RKO (cell line): Measurements from ENCODE around the gene TCTN2.

ENCODE experiments used
- DNase-seq: peaks from one replicate; pipeline ENCODE4 v3.0.0-alpha.2; 2016; ENCODE audit warnings: low spot score

The TCTN2 gene

DNA sequence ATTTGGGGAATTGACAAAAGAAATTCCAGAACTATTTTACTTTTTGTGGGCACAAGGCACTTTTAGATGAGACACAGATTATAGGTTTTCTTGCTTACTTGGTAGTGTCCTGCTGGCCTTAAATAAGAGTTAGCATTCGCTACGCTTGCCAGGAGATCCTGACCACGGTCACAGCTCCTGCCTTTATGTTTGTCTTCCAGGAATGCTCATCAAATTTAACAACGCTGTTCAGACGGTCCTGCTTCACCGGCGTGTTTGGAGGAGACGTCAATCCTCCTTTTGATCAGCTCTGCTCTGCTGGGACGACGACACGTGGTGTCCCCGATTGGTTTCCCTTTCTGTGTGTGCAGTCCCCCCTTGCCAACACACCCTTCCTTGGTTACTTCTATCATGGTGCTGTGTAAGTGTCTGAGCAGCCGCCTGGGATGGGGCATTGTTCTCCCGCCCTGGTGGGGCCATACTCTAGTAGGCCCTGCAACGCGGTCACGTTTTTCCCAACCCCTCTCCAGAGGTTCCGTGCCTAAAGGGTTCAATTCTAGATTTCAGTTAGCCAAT is 15.8 kb downstream of the TCTN2 start:
- DNase-seq: no peak

GRCh38 chr12:123690191-123690840 is 19.4 kb downstream of the TCTN2 start:
- no peak for DNase-seq

- DNase-seq: no peak
These were observed 25.3 kb downstream of the TCTN2 start for GRCh38 chr12:123696207-123696606.

- DNase-seq: no peak
These were observed 25.7 kb downstream of the TCTN2 start for GRCh38 chr12:123696646-123697045.

GRCh38 chr12:123705935-123706334 is 35.0 kb downstream of the TCTN2 start:
- DNase-seq: peak; percentile 65

- no peak for DNase-seq
These were observed 36.6 kb downstream of the TCTN2 start for GRCh38 chr12:123707466-123707865.

DNA sequence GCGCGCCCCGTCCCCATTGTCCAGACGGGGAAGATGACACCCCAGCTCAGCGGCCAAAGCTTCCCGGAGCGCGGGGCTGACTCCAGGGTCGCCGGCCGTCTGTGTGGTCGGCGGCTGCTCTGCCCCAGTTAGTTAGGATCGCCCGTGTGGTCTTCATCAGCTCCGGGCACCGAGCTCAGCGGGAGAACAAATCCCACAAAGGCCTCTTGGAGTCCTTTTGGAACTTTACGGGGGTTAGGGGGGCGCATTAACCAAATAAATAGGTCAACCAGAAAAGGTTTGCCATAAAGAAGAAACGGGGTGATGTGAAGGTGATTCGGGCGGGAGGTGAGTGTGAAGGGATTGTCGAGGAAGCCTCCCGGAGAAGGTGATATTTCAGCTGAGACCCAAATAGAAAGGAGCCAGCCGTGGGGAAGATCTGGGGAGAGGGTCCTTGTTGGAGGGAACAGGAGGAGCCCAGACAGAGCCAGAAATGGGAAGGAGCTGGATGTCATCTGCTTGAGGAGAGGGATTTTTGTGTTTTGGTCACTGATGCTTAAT is 41.9 kb downstream of the TCTN2 start:
- peak; percentile 34 for DNase-seq

DNA sequence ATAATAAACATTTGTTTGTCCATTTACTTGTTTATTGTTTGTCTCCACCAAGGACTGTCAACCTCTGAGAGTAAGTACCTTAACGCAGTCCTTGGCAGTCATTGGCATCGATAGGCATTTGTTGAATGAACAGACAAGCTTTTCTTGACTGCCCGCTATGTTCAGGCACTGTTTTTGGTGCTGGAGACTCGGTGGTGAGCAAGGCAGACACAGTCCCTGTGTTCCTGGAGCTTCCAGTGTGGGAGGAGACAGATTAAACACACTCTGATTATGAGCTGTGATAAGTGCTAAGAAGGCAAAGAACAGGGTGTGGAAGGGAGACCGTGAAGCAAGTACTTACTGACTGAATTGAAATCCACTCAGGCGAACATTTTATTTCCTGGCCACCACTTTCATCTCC is 42.5 kb downstream of the TCTN2 start:
- peak; percentile 56 for DNase-seq

DNA sequence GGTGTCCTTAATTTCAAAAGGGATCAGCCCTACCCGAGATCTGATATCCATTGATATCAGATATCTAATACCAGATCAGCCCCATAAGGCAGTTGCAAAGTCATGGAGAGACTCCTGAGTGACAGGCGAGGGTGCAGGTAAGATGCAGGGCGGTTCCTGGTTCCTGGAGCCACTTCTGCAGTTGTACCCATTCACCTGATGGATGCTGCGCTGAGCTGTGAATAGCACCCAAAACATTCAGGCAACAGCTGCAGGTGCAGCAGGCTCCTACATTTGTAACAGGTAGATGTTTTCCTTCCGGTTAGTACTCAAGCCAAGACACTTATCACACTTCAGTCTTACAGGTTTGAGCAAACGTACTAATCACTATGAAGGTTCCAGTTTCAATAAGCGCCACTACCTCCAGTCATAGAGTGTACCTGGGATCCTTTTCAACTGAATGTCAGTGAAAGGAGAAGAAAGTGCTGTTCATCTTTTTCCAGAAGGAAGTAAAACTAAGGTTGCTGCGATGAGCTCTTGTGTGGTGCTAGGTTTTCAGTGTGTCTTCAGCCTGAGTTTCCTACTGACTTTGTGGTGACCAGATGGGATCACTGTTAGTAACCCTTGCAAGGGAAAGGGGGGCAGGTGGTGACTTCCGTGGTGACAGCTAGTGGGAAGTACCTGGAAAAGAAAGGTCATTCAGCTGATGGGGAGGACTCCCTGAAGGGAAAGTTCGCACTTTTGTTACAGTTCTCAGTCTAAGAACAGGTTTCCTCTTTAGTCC is 43.1 kb downstream of the TCTN2 start:
- no peak for DNase-seq

GRCh38 chr12:123715195-123715594 is 44.3 kb downstream of the TCTN2 start:
- DNase-seq: no peak

DNA sequence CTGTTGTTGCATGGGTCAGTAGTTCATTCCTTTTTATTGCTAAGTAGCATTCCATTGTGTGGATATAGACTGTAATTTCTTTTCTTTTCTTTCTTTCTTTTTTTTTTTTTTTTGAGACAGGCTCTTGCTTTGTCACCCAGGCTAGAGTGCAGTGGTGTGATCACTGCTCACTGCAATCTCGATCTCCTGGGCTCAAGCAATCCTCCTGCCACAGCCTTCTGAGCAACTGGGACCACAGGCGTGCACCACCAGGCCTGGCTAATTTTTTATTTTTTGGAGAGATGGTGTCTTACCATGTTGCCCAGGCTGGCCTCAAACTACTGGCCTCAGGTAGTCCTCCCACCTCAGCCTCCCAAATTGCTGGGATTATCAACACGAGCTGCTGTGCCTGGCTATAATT is 46.4 kb downstream of the TCTN2 start:
- DNase-seq: no peak

GRCh38 chr12:123720141-123720814 is 49.4 kb downstream of the TCTN2 start:
- DNase-seq: no peak

GRCh38 chr12:123721245-123721644 is 50.3 kb downstream of the TCTN2 start:
- DNase-seq: no peak

DNA sequence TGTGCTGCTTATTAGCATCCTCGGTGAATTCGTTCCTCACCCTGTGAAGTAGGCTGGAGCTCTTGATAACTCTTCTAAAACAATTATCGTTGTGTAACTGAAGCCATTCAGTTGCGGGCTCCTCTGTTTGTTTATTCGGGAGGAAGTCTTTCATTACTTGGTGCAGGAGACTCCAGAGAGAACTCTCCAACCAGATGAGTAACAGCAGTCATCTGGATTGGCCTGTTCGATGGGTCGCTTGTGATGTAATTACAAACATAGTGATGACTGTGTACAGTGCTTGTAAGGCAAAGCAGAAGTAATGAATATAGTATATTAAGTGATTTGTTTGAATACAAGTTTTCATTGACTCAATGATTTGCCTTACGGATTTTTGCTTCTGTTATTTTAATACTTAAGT is 52.1 kb downstream of the TCTN2 start:
- no peak for DNase-seq

- no peak for DNase-seq
These were observed 52.9 kb downstream of the TCTN2 start for GRCh38 chr12:123723765-123724164.

GRCh38 chr12:123726244-123726643 is 55.3 kb downstream of the TCTN2 start:
- DNase-seq: no peak

DNA sequence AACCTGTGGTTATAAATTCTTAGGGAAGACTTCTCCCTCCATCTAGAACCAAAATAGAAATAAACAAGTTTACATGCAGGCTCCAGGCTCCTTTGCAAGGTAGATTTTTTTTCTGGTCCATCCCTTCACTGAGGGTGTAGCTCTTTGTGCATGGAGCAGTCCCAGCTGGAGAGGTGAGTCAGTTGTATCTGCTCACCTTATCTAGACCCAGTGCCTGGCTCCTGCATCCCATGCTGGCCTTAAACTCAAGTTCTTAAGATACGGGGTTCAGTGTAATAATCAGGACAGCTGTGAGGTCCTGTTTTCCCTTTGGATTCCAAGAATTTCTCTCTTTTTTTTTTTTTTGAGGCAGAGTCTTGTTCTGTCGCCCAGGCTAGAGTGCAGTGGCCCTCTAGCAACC is 56.0 kb downstream of the TCTN2 start:
- DNase-seq: no peak

DNA sequence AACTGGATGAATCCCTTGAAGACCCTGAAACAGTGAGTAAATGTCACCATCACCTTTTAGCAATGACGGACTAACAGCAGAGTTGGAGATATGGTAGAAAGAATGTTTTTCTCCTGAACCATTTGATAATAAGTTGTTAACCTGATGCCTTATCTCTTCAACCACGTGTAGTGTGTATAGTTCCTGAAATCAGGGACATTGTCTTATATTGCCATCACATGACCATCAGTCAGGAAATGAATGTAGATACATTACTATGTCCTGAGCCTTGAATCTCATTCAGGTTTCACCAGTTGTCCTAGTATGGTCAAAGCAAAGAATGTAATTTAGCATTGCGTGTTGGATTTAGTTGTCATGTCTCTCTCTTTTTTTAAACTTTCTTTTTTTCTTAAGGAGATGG is 57.0 kb downstream of the TCTN2 start:
- no peak for DNase-seq

DNA sequence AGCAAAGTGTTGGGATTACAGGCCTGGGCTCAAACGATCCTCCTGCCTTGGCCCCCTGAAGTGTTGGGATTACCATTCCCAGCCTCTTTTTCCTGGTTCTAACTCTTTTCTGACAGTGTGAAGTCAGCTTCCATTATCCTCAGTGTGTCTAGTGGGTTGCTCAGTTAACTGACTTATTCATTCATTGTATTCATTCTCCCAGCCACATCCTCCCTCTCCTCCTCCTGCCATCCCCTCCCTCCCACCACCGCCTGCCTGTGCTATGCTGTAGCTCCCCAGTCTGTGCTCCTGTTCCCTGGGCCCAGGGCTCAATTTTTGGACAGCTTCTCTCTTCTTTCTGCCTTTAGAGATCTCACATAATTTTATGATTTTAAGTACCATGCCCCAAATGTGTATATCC is 60.7 kb downstream of the TCTN2 start:
- DNase-seq: no peak

DNA sequence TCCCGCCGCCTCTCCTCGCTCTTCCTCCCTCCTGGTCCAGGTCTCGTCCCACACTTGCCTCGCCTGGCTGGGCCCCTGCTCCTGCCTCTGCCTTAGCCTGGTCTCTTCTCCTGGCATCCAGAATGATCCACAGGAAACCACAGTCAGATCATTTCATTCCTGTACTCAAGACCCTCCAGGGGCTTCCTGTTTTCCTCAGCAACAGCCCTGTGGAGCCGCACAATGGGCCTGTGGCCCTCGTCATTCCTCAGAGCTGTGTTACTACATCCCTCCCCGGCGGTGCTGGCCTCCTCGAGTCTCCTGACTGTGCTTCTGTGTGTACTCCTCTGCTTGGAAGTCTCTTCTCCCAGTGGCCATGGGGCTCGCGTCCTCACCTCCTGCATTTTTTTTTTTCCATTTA is 61.3 kb downstream of the TCTN2 start:
- DNase-seq: no peak

DNA sequence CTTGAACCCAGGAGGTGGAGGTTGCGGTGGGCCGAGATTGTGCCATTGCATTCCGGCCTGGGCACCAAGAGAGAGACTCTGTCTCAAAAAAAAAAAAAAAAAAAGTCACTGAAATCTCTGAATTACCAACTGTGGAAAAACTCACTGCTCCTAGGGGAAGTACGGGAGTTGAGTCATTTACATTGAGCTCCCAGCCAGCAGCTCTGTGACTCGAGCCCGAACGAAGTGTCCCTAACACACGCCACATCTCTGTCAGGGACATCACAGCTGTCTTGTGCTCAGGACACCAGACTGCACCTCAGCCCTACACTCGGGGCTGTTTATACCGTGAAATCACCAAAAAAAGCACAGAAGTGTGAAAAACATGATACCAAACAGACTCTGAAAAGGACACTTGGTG is 62.3 kb downstream of the TCTN2 start:
- no peak for DNase-seq

DNA sequence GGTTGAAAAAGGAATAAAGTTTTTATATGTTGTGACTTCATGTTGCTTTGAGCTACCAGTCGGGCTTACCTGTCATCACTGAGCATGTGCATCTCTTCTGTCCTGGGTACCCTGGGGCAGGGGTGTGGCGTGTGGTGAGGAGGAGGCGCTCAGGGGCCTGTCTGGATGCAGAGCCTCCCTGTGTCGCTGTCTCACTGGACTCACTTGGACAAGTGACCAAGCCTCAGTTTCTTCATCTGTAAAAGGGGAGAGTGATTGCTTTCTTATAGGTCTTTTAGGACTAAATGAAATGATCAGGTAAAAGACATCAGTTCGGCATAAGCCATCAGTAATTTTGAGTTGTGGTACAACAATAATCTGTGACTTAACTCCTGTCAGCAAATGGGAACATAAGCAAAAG is 63.4 kb downstream of the TCTN2 start:
- no peak for DNase-seq
